GM12892 (cell line): ENCODE data around the gene DCAF17.

ENCODE experiments used
- DNase-seq: peaks from one replicate; pipeline ENCODE4 v3.0.0; 2011; ENCODE audit not compliant: insufficient read length
- FAIRE-seq: peaks from 2 replicates; lab custom pipeline; 2011; peaks lifted over from hg19 to GRCh38; lab: Jason Lieb, UNC
- POLR2A ChIP-seq: IDR thresholded peaks from 2 replicates; pipeline ENCODE4 v1.6.1; 2011; ENCODE audit warnings: low read depth, low read length, control low read depth
- POLR2AphosphoS5 ChIP-seq: IDR thresholded peaks from 2 replicates; pipeline ENCODE4 v1.6.1; 2011; ENCODE audit warnings: low read depth, low read length, control low read depth
- TAF1 ChIP-seq: IDR thresholded peaks from 2 replicates; pipeline ENCODE4 v1.6.1; 2011; ENCODE audit warnings: low read depth, mild to moderate bottlenecking, control low read depth, low read length, borderline replicate concordance

Gene DCAF17

GRCh38 chr2:171470129-171470528 lies 36.1 kb downstream of the DCAF17 start:
- FAIRE-seq (no peak), DNase-seq (no peak)
- TF ChIP-seq POLR2A: no peak
- no peak for TF ChIP-seq TAF1
- TF ChIP-seq POLR2AphosphoS5: no peak

GRCh38 chr2:171475979-171476378 lies 42.0 kb downstream of the DCAF17 start:
- DNase-seq: no peak
- TF ChIP-seq POLR2AphosphoS5: no peak
- no peak for TF ChIP-seq TAF1
- no peak for TF ChIP-seq POLR2A
- FAIRE-seq: no peak

- no peak for DNase-seq
- no peak for FAIRE-seq
- TF ChIP-seq TAF1 (no peak), POLR2A (no peak), POLR2AphosphoS5 (no peak)
Measured at GRCh38 chr2:171478345-171478744, 44.3 kb downstream of the DCAF17 start.

GRCh38 chr2:171479154-171479814 lies 45.3 kb downstream of the DCAF17 start:
- peak; percentile 91 for FAIRE-seq

GRCh38 chr2:171480908-171481307 lies 46.9 kb downstream of the DCAF17 start:
- no peak for DNase-seq
- FAIRE-seq: no peak
- TF ChIP-seq TAF1 (no peak), POLR2AphosphoS5 (no peak), POLR2A (no peak)

More at GRCh38 chr2:171479154-171479814, 45.3 kb downstream of the DCAF17 start:
- no peak for DNase-seq
- TF ChIP-seq POLR2AphosphoS5: no peak
- no peak for TF ChIP-seq TAF1
- no peak for TF ChIP-seq POLR2A

- FAIRE-seq (no peak), DNase-seq (no peak)
- TF ChIP-seq POLR2AphosphoS5: no peak
- TF ChIP-seq TAF1: no peak
- TF ChIP-seq POLR2A: no peak
Measured at GRCh38 chr2:171482308-171482707, 48.3 kb downstream of the DCAF17 start.

- TF ChIP-seq POLR2A: no peak
- TF ChIP-seq POLR2AphosphoS5: no peak
- no peak for TF ChIP-seq TAF1
- FAIRE-seq (peak; percentile 76), DNase-seq (no peak)
Measured at GRCh38 chr2:171482877-171483276, 48.9 kb downstream of the DCAF17 start.

GRCh38 chr2:171483793-171484192 lies 49.8 kb downstream of the DCAF17 start:
- FAIRE-seq (no peak), DNase-seq (no peak)
- TF ChIP-seq POLR2AphosphoS5 (no peak), TAF1 (no peak), POLR2A (no peak)

GRCh38 chr2:171485116-171485515 lies 51.1 kb downstream of the DCAF17 start:
- FAIRE-seq (no peak), DNase-seq (no peak)
- no peak for TF ChIP-seq POLR2A
- TF ChIP-seq TAF1: no peak
- TF ChIP-seq POLR2AphosphoS5: no peak

- no peak for TF ChIP-seq POLR2AphosphoS5
- TF ChIP-seq TAF1: no peak
- TF ChIP-seq POLR2A: no peak
- DNase-seq: no peak
- FAIRE-seq: no peak
Measured at GRCh38 chr2:171487201-171487600, 53.2 kb downstream of the DCAF17 start.

- TF ChIP-seq TAF1 (no peak), POLR2AphosphoS5 (no peak), POLR2A (no peak)
- no peak for DNase-seq
- no peak for FAIRE-seq
Measured at GRCh38 chr2:171487803-171488259, 53.8 kb downstream of the DCAF17 start.

- no peak for DNase-seq
- FAIRE-seq: no peak
- TF ChIP-seq POLR2AphosphoS5 (no peak), TAF1 (no peak), POLR2A (no peak)
Measured at GRCh38 chr2:171490577-171490976, 56.6 kb downstream of the DCAF17 start.
